PC-3 (cell line): ENCODE measurements around the gene NRG3.

Experiments
- EZH2 ChIP-seq: fragments of 300-600 bp; sonication (generic); IDR thresholded peaks from one replicate; pipeline ENCODE4 v1.6.1; 2017; ENCODE audit warnings: antibody characterized with exemption, mild to moderate bottlenecking, low read length; ENCODE audit not compliant: unreplicated experiment
- EZH2phosphoT487 ChIP-seq: fragments of 300-600 bp; sonication (generic); IDR thresholded peaks from 2 replicates; pipeline ENCODE4 v1.6.1; 2018; ENCODE audit warnings: mild to moderate bottlenecking, antibody characterized with exemption, low read length, borderline replicate concordance
- TF ChIP-seq, protein P1 (sequence below): fragments of 300-600 bp; sonication (generic); conservative IDR thresholded peaks from 2 replicates; pipeline ENCODE4 v1.5.1; 2017; ENCODE audit warnings: antibody characterized with exemption, low read depth, mild to moderate bottlenecking, low read length

DNA sequence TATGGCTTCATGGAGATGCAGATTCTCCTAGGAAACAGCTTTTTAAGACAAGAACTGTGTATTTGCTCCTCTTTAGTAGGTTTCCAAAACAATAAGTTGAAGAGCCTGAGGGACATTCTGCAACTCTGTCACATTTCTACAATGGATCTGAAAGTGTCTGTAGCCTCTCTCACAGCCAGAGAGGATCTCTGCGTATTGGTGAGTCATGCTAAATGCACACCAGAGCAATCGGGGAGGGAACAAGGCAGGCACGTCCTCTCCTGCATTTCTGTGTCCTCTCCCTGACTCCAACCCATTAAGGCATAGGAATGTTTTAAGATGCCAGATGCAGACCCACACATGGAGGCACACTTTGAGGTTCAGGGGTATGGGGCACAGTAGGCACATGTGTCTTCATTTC is 1137.9 kb downstream of the NRG3 start:
- TF ChIP-seq EZH2phosphoT487 (no peak), EZH2 (no peak)
- TF ChIP-seq, protein P1, sequence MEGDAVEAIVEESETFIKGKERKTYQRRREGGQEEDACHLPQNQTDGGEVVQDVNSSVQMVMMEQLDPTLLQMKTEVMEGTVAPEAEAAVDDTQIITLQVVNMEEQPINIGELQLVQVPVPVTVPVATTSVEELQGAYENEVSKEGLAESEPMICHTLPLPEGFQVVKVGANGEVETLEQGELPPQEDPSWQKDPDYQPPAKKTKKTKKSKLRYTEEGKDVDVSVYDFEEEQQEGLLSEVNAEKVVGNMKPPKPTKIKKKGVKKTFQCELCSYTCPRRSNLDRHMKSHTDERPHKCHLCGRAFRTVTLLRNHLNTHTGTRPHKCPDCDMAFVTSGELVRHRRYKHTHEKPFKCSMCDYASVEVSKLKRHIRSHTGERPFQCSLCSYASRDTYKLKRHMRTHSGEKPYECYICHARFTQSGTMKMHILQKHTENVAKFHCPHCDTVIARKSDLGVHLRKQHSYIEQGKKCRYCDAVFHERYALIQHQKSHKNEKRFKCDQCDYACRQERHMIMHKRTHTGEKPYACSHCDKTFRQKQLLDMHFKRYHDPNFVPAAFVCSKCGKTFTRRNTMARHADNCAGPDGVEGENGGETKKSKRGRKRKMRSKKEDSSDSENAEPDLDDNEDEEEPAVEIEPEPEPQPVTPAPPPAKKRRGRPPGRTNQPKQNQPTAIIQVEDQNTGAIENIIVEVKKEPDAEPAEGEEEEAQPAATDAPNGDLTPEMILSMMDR, result no peak
